SHP77 (cell line): ENCODE data around the gene CFI.
"Not testable (repeated sequence)": the region's sequence is repeated elsewhere in the genome, so short reads cannot be mapped to it uniquely, and the experiment has no call there.

Source experiments
- DNase-seq, 2 experiments: peaks; one replicate each; lab custom pipeline; 2025; lab: John Stamatoyannopoulos, UW

Gene CFI

DNA sequence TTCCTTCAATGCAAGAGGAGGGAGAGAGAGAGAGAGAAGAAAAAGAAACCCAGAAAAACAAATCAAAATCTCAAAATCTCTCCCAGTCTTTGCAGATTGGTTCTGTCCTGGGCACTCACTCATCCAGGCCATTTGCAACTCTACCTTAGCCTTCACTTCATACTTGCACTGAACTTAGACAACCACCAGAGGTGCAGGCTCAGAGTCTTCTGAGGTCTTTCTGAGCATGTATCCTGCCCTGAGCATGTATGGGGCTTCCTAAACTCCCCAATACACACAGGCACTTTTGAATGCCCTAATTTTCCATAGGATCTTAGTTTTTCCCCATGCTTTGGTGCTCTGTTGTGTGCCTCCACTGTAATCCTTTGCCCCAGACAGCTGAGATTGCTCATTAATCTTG lies 2.9 kb downstream of the CFI start:
- no peak for DNase-seq

DNA sequence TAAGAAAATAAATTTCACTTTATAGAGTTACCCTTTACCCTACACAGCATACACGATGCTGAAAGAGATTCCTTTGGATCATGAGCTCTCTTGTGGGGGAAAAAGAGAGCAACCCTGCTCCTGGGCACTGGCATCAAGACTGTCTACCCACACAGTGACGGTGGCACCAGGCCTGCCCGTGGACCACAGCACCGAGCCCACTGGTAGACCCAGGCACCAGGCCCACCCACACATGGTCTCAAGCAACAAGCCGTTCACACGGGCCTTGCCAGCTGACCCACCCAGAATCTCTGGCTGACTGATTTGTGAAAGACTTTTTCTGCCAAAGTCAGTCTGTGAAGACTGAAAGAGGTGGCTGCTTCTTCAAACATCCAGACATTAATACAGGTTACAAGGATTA lies 6.7 kb downstream of the CFI start:
- DNase-seq: no peak

DNA sequence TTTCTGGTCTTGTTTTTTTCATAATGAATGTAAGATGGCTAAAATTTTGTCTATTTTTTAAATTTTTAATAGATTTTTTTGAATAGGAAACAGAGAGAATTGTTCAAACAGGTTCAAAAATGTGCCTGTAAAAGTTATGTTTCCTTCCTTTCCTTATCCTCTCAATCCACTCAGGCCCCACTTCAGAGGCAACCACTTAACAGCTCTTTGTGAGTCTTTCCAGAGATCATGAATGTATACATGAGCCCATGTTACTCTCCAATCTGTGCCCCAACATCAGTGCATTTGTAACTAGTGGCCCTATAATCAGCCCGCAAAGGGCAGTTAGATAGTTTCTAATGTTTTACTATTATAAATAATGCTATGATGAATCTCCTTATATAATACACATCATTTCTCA lies 14.0 kb downstream of the CFI start:
- no peak for DNase-seq

DNA sequence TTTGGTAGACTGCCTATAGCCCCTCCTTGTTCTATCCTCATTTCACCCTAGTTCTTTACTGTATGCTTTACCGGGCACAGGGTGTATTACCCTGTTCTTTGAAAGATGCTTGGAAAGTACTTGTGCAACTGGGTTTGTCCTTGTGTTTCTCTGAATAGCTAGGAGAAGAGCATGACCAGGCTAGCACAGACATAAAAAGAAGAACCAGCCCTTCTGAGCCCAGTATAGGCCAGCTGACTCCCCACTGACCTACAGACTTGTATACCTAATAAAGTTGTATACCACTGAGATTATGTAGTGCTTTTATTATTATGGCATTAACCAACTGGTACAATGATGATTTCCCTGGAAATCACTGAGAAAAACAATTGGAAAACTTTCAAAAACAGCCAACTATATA lies 15.0 kb downstream of the CFI start:
- no peak for DNase-seq

GRCh38 chr4:109782092-109782491 lies 19.7 kb downstream of the CFI start:
- DNase-seq: not testable (repeated sequence)

DNA sequence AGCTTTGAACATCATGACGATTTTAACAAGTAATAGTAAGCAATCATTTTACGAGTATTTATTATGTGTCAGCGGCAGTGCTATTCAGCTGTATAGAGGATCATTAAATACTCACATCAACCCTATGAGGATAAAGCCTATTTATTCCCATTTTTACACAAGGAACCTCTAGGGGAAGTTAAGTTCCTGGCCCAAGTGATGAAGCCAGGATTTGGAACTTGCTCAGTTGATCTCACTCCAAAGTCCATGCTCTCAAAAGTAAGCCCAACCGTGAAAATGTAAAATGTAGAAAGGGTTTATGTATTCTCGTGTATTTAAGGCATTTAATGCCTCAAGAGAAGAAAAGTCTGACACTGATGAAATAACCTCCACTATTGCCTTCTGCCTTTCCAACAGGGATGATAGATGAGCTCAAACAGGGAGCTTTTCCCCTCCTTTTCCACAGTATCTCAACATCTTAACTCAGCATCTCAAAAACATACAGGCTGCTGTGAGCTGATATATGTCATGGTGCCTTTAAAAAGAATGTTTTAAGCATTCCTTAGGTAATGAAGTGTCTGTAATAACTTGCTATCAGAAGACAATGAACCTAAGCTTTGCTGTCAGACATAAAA lies 36.9 kb downstream of the CFI start:
- DNase-seq: no peak

DNA sequence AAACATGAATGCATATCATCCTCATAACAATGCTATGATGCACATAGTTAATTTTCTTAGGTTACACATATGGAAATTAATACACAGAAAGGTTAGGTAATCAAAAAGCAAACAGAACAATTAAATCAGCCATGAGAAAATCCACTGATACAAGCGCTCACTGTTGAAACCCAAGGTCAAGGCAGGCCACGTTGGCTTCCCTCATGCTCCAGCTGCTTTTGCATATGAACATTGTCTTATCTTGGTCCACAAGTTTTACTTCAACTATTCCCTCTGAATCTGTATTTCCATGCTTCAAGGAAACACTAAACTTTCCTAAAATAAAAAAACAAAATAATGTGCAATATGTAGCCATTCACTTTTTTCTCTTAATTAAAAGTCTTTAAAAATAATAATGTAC lies 37.4 kb downstream of the CFI start:
- no peak for DNase-seq

DNA sequence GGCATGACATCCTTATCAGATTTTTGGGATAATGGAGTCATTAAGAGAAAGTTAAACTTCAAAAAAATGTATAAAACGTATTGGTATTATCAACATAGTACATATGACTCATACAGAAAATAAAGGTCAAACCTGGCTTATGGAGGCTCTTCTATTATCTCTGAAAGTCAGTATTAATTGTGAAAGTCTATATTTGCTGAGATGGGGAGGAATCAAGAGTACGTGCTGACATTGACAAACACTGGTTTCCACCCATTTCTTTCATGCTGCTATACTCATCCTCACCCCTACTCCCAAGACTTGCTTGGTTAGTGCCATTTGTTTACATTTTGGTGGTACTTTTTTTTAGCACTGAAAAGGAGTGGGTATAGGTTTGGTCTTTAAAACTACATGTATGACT lies 41.1 kb downstream of the CFI start:
- no peak for DNase-seq

DNA sequence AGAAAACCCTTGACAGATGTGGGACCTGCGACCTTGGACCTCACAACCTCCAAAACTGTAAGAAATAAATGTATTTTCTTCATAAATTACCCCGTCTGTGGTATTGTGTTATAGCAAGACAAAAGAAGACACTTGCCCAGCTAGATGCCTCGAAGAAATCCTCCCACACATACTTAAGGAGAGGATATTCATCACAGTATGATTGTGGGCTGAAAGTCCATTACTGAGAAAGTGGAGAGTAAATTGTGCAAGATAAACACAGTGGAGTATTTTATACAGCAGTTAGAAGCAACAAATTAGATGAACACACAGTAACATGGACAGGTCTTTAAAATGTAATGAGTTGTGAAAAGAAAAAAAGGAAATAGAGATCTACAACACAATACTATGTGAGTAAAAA lies 46.1 kb downstream of the CFI start:
- DNase-seq: no peak

DNA sequence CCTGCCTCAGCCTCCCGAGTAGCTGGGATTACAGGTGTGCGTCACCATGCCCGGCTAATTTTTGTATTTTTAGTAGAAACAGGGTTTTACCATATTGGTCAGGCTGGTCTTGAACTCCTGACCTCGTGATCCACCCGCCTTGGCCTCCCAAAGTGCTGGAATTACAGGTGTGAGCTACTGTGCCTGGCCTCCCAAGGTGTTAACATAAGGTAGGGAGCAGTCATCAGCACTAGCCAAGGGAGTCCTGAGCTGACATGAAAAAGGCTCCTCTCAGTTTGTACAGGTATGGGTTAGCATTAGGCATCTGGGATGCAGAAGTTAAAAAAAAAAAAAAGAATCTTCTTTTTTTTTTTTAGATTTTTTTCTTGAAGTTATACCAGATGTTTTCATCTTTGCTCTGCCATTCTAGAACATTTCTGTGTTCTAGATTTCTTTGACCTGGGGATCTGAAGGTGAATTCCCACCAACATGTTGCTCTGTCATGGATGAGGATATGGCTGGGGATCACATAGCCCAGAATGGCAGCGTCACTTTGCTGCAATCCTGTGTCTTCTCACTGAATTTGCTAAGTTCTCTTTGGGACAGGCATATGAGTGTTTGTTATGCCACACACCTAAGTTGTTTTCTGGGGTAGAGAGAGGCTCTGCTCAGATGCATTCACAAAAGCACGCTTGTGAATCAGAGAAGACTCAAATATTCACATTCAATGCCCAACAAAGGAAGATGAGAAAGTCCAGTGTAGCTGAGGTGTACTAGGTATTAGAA lies 47.5 kb downstream of the CFI start:
- no peak for DNase-seq

DNA sequence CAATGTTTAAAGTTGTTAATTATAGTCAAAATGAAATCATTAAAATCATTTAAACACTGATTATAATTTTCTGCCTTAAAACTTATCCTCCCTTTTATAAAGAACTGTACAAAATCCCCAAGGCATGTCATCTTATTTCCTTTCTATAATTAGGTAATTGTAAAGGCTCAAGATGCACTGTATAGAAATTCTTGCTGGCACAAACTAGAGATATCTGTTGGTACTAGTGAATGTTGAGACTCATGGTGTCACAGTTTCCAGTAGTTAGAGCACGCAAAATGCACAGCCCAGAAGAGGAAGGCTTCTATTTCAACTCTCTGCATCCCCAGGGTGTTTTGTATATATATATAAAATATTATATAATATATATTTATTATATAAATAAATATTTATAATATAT lies 49.3 kb downstream of the CFI start:
- no peak for DNase-seq

DNA sequence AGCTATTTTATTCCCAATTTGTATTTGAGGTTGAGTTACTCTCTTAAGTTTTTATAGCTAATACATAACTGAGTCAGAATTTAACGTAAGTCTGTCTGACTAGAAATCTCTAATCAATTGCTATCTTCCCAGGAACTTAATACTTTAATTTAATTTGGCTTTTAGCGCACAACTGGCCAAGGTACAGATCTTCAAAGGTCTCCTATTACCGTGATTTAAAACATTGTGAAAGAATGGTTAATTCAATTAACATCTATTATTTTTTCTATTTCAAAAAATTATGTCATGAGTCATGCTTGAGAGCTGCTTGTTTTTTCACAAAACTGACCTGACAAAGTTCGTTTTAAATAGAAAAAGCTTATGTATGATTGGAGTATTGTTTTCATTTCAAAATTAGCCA lies 49.9 kb downstream of the CFI start:
- DNase-seq: no peak

GRCh38 chr4:109750652-109751244 lies 51.1 kb downstream of the CFI start:
- no peak for DNase-seq

DNA sequence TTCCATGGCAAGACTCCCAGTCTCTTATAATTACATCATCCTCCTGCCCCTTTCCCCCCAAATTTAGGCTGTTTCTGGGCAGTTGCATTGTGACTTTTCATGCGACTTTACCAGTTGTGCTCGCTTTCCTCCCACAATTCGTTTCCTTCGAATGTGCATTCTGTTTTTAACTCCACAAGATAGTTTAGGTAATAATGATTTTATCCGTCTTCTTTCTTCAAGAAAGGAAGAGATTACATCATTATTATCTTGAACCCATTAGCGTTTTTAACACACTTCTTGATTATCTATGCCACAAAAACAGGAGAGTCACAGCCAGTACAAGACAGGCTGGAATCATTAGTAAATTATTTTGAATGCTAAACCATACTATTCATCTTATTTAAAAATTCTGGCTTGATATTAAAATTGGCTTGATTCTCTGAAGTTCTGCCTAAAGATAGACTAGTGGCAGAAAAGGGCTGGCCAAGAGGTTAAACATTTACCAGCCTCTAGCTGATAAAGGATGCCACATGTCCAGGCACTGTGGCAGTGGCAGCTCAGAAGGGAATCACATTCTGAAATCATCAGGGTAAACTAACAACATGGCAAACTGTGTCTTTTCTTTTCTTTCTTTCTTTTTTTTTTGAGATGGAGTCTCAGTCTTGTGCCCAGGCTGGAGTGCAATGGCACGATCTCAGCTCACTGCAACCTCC lies 52.3 kb downstream of the CFI start:
- DNase-seq: no peak

- no peak for DNase-seq
Observed at GRCh38 chr4:109748114-109748513, 53.7 kb downstream of the CFI start.

GRCh38 chr4:109746728-109747127 lies 55.1 kb downstream of the CFI start:
- no peak for DNase-seq

DNA sequence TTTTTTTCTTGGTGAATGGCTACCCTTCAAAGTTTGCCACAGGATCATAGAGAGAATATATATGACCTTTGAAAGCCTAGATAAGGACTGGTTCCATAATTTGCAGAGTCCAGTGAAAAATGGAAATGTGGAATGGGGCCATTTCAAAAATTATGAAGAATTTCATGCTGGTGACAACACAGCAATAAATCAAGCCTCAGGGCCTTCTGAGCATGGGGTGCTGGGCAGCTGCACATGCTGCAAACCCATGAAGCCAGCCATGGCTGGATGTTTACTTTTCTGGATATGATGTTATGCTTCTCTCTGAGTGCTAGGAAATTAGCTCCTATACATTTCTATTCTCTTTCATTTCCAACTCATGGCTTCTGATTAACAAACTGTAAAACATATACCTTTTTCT lies 56.0 kb downstream of the CFI start:
- DNase-seq: no peak

- no peak for DNase-seq
Observed at GRCh38 chr4:109739547-109739946, 62.3 kb downstream of the CFI start.

GRCh38 chr4:109738104-109738872 lies 63.5 kb downstream of the CFI start:
- no peak for DNase-seq

DNA sequence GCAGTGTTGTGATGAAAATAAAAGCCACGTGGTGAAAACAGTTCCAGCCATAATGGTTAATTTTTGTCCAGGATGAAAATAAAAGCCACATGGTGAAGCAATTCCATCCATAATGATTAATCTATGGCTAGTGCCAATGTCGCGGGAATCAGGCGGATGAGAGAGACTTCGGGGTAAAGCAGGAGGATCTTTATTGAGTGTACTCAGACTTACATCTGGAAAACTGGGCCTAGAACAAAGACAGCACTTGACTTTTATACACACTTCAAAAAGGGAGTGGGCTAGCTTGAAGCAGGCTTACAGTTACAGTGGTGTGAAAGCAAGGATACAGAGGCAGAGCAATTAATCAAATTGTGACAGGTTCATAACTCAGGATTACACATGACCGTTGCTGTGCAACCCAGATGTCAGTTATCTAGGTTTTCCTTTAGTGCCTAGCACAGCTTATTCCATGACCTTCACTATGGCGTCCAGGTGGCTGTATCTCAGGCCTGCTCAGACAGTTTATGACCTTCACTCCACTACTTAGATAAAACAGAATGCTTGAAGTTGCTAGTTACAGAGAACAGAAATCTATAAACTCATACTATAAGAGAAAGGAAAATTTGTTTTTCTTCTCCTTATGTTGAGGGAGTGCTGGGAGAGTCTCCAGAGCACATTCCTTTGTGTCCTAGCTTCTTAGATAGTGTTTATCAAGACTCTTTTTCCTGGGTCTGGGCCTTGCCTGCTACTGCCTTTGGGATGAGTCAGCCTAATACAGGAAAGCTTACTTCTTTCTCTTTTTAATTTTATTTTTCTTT lies 66.0 kb downstream of the CFI start:
- DNase-seq: no peak

- no peak for DNase-seq
Observed at GRCh38 chr4:109733728-109734127, 68.1 kb downstream of the CFI start.
